ENCODE results near the gene CDKN1B.

Gene CDKN1B

GRCh38 chr12:12673296-12673695, 43.9 kb upstream of the CDKN1B start:
- no peak overlapping the region for H2AFZ ChIP-seq
- no peak for TF ChIP-seq CTCF (IDR thresholded peaks at IDR 0.05)
- peak overlapping the region; percentile 7 for H3K27ac ChIP-seq
- peaks cover 38% of the 10 kb centered on the region for H3K4me1 ChIP-seq
- no peaks in the 10 kb centered on the region for H3K27me3 ChIP-seq (ENCODE audit: control insufficient read depth, insufficient read depth, low read length)
- no peak overlapping the region for H3K4me2 ChIP-seq (ENCODE audit: low read length)
- peaks cover 20% of the 10 kb centered on the region for H3K79me2 ChIP-seq
- no peaks in the 10 kb centered on the region for H3K9me3 ChIP-seq (ENCODE audit: control insufficient read depth, low read length)
- no peak overlapping the region for H3K4me3 ChIP-seq (ENCODE audit: low read depth, low read length)
- no peaks in the 10 kb centered on the region for H3K36me3 ChIP-seq (ENCODE audit: control insufficient read depth, insufficient read depth, low read length)
- H3K9ac ChIP-seq, result no peak overlapping the region

GRCh38 chr12:12676605-12677004, 40.6 kb upstream of the CDKN1B start:
- Histone ChIP-seq H3K79me2 (peaks cover 14% of the 10 kb centered on the region), H3K4me2 (ENCODE audit: low read length) (no peak overlapping the region), H2AFZ (peak overlapping the region; percentile 10), H3K9ac (no peak overlapping the region), H3K4me3 (ENCODE audit: low read depth, low read length) (no peak overlapping the region), H3K36me3 (ENCODE audit: control insufficient read depth, insufficient read depth, low read length) (no peaks in the 10 kb centered on the region), H3K27me3 (ENCODE audit: control insufficient read depth, insufficient read depth, low read length) (no peaks in the 10 kb centered on the region), H3K27ac (peak overlapping the region; percentile 56), H3K9me3 (ENCODE audit: control insufficient read depth, low read length) (no peaks in the 10 kb centered on the region), H3K4me1 (peaks cover 32% of the 10 kb centered on the region)
- TF ChIP-seq CTCF (IDR thresholded peaks at IDR 0.05), result no peak

- Histone ChIP-seq H3K27ac (peak overlapping the region; percentile 30), H3K79me2 (no peaks in the 10 kb centered on the region), H3K4me2 (ENCODE audit: low read length) (no peak overlapping the region), H3K9ac (no peak overlapping the region), H2AFZ (no peak overlapping the region), H3K9me3 (ENCODE audit: control insufficient read depth, low read length) (no peaks in the 10 kb centered on the region), H3K4me3 (ENCODE audit: low read depth, low read length) (no peak overlapping the region), H3K36me3 (ENCODE audit: control insufficient read depth, insufficient read depth, low read length) (no peaks in the 10 kb centered on the region), H3K4me1 (peaks cover 17% of the 10 kb centered on the region), H3K27me3 (ENCODE audit: control insufficient read depth, insufficient read depth, low read length) (no peaks in the 10 kb centered on the region)
- TF ChIP-seq CTCF (IDR thresholded peaks at IDR 0.05), result no peak
Observed at GRCh38 chr12:12681061-12681765, 36.0 kb upstream of the CDKN1B start.

GRCh38 chr12:12682284-12682683, 34.9 kb upstream of the CDKN1B start:
- no peak overlapping the region for H3K4me3 ChIP-seq (ENCODE audit: low read depth, low read length)
- H3K27ac ChIP-seq, result peak overlapping the region; percentile 30
- TF ChIP-seq CTCF (IDR thresholded peaks at IDR 0.05), result no peak
- no peak overlapping the region for H3K4me2 ChIP-seq (ENCODE audit: low read length)
- peaks cover 5% of the 10 kb centered on the region for H3K79me2 ChIP-seq
- no peaks in the 10 kb centered on the region for H3K27me3 ChIP-seq (ENCODE audit: control insufficient read depth, insufficient read depth, low read length)
- H3K36me3 ChIP-seq (ENCODE audit: control insufficient read depth, insufficient read depth, low read length), result no peaks in the 10 kb centered on the region
- H2AFZ ChIP-seq, result no peak overlapping the region
- no peak overlapping the region for H3K9ac ChIP-seq
- H3K9me3 ChIP-seq (ENCODE audit: control insufficient read depth, low read length), result no peaks in the 10 kb centered on the region
- peaks cover 23% of the 10 kb centered on the region for H3K4me1 ChIP-seq

GRCh38 chr12:12683136-12683697, 34.0 kb upstream of the CDKN1B start:
- Histone ChIP-seq H3K27ac (peak overlapping the region; percentile 96), H3K9me3 (ENCODE audit: control insufficient read depth, low read length) (no peaks in the 10 kb centered on the region), H3K4me3 (ENCODE audit: low read depth, low read length) (no peak overlapping the region), H3K36me3 (ENCODE audit: control insufficient read depth, insufficient read depth, low read length) (no peaks in the 10 kb centered on the region), H3K9ac (peak overlapping the region; percentile 38), H2AFZ (peak overlapping the region; percentile 87), H3K4me2 (ENCODE audit: low read length) (no peak overlapping the region), H3K4me1 (peaks cover 23% of the 10 kb centered on the region), H3K27me3 (ENCODE audit: control insufficient read depth, insufficient read depth, low read length) (no peaks in the 10 kb centered on the region), H3K79me2 (peaks cover 5% of the 10 kb centered on the region)
- TF ChIP-seq CTCF (IDR thresholded peaks at IDR 0.05), result no peak

Measured in parathyroid adenoma (tissue), 2 donors.